ENCODE data around the gene CTCFL.

CTCFL gene

DNA sequence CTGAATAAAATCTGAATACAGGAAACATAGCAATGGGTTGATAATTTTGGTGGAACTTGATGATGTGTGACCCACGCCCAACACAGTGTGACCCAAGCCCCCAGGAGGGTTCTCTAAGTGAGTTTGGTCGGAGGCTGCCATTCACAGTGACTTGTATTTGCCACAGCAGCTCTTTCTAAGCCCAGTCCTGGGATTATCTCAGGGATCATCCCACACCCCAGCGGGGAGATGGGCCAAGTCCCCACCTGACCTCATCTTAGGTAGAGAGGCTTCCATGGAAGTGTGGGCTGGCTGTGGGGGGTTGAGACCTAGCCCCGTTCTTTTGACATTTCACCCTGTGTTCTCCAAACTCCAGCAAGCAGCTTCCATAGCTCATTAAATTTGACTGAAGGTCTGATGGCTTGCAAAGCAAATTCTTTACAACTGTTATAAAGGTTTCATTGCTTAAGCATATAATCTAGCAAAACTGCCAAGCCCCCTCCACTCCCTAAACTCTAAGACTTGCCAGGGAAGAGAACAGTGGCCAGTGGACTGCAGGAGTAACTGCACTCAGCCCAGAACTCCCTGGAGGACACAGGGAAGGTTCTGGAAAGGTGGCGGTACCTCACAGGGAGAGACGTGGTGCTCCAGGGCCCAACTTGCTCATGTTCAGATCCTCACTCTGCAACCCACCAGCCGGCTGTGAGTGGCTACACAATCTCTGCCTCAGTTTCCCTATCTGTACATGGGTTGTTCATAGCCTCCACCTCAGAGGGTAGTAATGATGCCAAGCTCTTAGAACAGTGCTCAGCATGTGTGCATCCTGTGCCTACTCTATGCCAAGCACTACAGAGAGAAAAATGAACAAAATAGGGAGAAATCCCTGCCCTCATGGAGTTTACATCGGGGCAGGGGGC lies 35.0 kb upstream of the CTCFL start:
- peaks cover 8 to 65% (median 58%) of the 10 kb centered on the region in 5 donors for H3K4me1 ChIP-seq (ENCODE audit: control insufficient read depth in 5 of 5, insufficient read depth in 5 of 5, low read length in 5 of 5)

DNA sequence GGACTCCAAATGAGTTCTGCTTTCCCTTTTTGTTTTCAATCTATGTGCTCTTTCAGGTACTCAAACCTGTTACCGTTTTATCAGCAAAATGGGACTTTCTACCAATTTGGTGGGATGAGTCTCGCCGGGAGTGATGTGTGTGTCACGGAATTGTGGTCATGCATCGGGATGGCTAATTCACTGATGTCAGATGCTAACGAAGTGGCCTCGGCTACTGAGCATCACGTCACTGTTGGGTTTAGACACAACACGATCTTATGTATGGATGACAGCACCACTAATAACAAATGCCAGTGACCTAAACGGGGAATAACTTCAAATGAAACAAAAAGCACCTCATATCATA lies 34.3 kb upstream of the CTCFL start:
- peaks cover 0 to 3% (median 0%) of the 10 kb centered on the region in 5 donors for H3K27me3 ChIP-seq (ENCODE audit: control insufficient read depth in 5 of 5, insufficient read depth in 4 of 5, low read length in 5 of 5)
- peaks cover 0 to 15% (median 10%) of the 10 kb centered on the region in 5 donors for H3K36me3 ChIP-seq (ENCODE audit: control insufficient read depth in 5 of 5, insufficient read depth in 5 of 5, low read length in 5 of 5)
- H3K9ac ChIP-seq (ENCODE audit: low read length in 5 of 5) = no peak overlapping the region
- H3K4me3 ChIP-seq (ENCODE audit: low read depth in 1 of 5, low read length in 5 of 5) = no peak overlapping the region
- peak overlapping the region; percentile 79 for H3K27ac ChIP-seq (ENCODE audit: low read depth, low read length)
- no peaks in the 10 kb centered on the region for H3K9me3 ChIP-seq (ENCODE audit: control insufficient read depth in 5 of 5, low read length in 5 of 5)
- H3K4me1 ChIP-seq (ENCODE audit: control insufficient read depth in 5 of 5, insufficient read depth in 5 of 5, low read length in 5 of 5) = peaks cover 8 to 60% (median 52%) of the 10 kb centered on the region in 5 donors

More for the DNA sequence above, 35.0 kb upstream of the CTCFL start:
- no peak overlapping the region for H3K9ac ChIP-seq (ENCODE audit: low read length in 5 of 5)
- peaks cover 0 to 22% (median 17%) of the 10 kb centered on the region in 5 donors for H3K36me3 ChIP-seq (ENCODE audit: control insufficient read depth in 5 of 5, insufficient read depth in 5 of 5, low read length in 5 of 5)
- H3K9me3 ChIP-seq (ENCODE audit: control insufficient read depth in 5 of 5, low read length in 5 of 5) = no peaks in the 10 kb centered on the region
- H3K4me3 ChIP-seq (ENCODE audit: low read depth in 1 of 5, low read length in 5 of 5) = peak overlapping the region in 1 of 5 donors; percentile 31
- H3K27me3 ChIP-seq (ENCODE audit: control insufficient read depth in 5 of 5, insufficient read depth in 4 of 5, low read length in 5 of 5) = peaks cover 0 to 3% (median 0%) of the 10 kb centered on the region in 5 donors
- H3K27ac ChIP-seq (ENCODE audit: low read depth, low read length) = peak overlapping the region; percentile 79

DNA sequence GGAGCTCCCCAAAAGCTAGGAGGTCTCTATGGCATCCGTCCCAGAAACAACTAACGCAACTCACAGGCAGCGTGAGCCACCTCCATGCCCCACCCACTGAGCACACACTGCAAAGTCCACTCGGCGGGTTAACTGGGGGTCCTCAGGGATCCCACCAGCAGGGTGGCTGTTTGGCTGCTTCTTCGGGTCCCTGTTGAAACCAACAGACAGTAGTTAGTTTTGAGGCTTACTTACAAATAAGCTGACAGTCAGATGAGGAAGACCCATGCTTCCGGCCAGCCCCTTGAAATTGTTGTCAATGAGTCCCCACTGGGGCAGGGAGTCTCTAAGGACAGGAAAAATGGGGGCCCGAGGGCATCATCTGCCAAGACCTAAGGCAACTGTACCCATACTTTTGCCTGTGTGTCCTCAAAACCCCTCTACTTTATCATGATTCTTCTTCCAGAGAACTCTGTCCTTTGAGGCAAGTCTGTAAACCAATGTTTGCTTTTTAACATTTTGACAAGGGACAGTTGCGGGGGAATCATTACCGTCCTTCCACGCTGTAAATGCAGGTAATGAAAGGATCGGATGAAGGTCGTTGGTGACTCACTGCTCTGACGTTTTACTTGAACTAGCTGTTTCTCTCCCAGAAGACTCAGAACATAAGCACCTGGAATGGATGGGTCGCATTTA lies 33.8 kb upstream of the CTCFL start:
- Histone ChIP-seq H3K9ac (ENCODE audit: low read length in 5 of 5) (no peak overlapping the region), H3K27ac (ENCODE audit: low read depth, low read length) (no peak overlapping the region), H3K9me3 (ENCODE audit: control insufficient read depth in 5 of 5, low read length in 5 of 5) (no peaks in the 10 kb centered on the region), H3K4me3 (ENCODE audit: low read depth in 1 of 5, low read length in 5 of 5) (no peak overlapping the region), H3K36me3 (ENCODE audit: control insufficient read depth in 5 of 5, insufficient read depth in 5 of 5, low read length in 5 of 5) (peaks cover 0 to 14% (median 6%) of the 10 kb centered on the region in 5 donors), H3K4me1 (ENCODE audit: control insufficient read depth in 5 of 5, insufficient read depth in 5 of 5, low read length in 5 of 5) (peaks cover 8 to 60% (median 48%) of the 10 kb centered on the region in 5 donors), H3K27me3 (ENCODE audit: control insufficient read depth in 5 of 5, insufficient read depth in 4 of 5, low read length in 5 of 5) (peaks cover 0 to 3% (median 0%) of the 10 kb centered on the region in 5 donors)

DNA sequence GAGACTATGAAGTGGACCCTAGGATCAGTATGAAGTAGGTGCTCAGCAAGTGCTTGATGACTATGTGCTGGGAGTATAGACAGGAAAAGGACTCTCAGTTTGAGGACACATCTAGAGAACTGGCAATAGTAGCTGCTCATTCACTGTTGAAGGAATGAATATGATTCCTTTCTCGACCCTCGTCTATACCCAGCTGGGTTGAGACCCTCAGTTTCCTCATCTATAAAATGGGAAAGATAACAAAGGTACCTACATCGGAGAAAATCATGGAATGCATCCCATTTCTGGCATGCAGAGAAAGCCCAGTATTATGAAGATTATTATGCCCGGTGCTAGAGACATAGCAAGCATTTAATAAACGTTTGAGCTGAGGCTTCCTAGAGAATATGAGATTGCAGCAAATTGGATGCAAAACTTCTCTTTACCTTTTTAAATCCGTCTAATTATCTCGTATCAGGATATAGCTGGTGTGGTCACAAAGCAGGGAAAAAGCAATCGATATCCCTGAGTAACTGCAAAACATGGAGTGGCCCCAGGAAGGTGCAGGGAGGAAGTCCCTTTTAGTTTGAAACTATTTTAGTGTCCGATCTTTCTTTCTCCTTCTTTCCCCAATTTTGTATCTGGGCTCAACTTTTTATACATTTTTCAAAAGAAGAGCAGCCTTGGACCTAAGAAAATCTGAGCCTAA lies 33.1 kb upstream of the CTCFL start:
- H3K27me3 ChIP-seq (ENCODE audit: control insufficient read depth in 5 of 5, insufficient read depth in 4 of 5, low read length in 5 of 5) = peaks cover 0 to 3% (median 0%) of the 10 kb centered on the region in 5 donors
- no peaks in the 10 kb centered on the region for H3K9me3 ChIP-seq (ENCODE audit: control insufficient read depth in 5 of 5, low read length in 5 of 5)
- no peak overlapping the region for H3K4me3 ChIP-seq (ENCODE audit: low read depth in 1 of 5, low read length in 5 of 5)
- no peak overlapping the region for H3K27ac ChIP-seq (ENCODE audit: low read depth, low read length)
- H3K36me3 ChIP-seq (ENCODE audit: control insufficient read depth in 5 of 5, insufficient read depth in 5 of 5, low read length in 5 of 5) = peaks cover 0 to 8% (median 6%) of the 10 kb centered on the region in 5 donors
- H3K9ac ChIP-seq (ENCODE audit: low read length in 5 of 5) = no peak overlapping the region
- peaks cover 7 to 60% (median 48%) of the 10 kb centered on the region in 5 donors for H3K4me1 ChIP-seq (ENCODE audit: control insufficient read depth in 5 of 5, insufficient read depth in 5 of 5, low read length in 5 of 5)

DNA sequence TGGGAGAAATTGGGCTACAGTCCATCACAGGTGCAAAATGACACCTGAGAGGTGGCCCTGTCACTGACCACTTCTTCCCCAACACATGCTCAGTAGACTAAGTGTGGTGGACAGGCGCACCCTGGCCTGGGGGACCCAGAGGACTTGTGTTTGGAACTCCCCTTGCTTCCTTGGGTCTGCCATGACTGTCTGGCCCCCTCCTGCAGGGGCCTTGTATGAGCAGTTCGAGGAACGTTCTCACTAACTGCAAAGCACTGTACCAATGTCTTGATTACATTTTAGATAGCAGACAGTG lies 32.0 kb upstream of the CTCFL start:
- Histone ChIP-seq H3K27ac (ENCODE audit: low read depth, low read length) (no peak overlapping the region), H3K36me3 (ENCODE audit: control insufficient read depth in 5 of 5, insufficient read depth in 5 of 5, low read length in 5 of 5) (no peaks in the 10 kb centered on the region), H3K27me3 (ENCODE audit: control insufficient read depth in 5 of 5, insufficient read depth in 4 of 5, low read length in 5 of 5) (peaks cover 0 to 3% (median 0%) of the 10 kb centered on the region in 5 donors), H3K4me3 (ENCODE audit: low read depth in 1 of 5, low read length in 5 of 5) (no peak overlapping the region), H3K4me1 (ENCODE audit: control insufficient read depth in 5 of 5, insufficient read depth in 5 of 5, low read length in 5 of 5) (peaks cover 8 to 58% (median 48%) of the 10 kb centered on the region in 5 donors), H3K9ac (ENCODE audit: low read length in 5 of 5) (no peak overlapping the region), H3K9me3 (ENCODE audit: control insufficient read depth in 5 of 5, low read length in 5 of 5) (no peaks in the 10 kb centered on the region)

DNA sequence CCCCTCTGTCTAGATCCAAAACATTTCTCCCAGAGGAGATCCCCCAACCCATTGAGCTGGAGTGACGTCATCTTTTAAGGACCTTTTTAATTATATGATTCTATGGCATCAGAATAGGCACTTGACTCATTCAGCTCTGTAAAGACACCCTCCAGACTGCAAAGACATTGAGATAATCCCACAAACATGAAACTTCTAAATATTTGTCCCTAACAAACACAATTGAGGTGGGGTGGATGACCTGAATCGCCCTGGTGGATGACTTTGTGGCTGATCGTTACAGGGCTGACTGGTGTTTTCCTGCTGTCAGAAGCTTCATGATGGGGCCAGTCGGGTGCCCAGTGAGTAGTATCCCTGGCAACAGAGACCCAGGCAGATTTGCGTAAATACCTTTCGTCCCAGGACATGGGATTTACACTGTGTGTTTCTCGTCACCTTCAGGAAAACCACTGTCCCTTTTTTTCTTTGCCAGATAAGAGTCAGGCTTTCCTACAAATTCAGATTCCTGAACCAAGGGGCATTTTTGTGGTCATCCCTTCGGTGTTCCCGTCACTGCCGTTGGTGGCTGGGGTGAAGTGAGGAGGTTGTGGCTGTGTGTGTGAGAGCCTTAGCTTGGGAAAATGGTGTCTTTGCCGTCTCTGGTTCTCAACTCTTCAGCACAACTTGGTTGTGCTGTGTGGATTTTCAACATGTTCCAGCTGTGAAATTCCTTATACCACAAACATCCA lies 30.7 kb upstream of the CTCFL start:
- H3K27me3 ChIP-seq (ENCODE audit: control insufficient read depth in 5 of 5, insufficient read depth in 4 of 5, low read length in 5 of 5) = peaks cover 0 to 3% (median 0%) of the 10 kb centered on the region in 5 donors
- no peaks in the 10 kb centered on the region for H3K9me3 ChIP-seq (ENCODE audit: control insufficient read depth in 5 of 5, low read length in 5 of 5)
- peaks cover 5 to 46% (median 39%) of the 10 kb centered on the region in 5 donors for H3K4me1 ChIP-seq (ENCODE audit: control insufficient read depth in 5 of 5, insufficient read depth in 5 of 5, low read length in 5 of 5)
- no peak overlapping the region for H3K4me3 ChIP-seq (ENCODE audit: low read depth in 1 of 5, low read length in 5 of 5)
- no peak overlapping the region for H3K27ac ChIP-seq (ENCODE audit: low read depth, low read length)
- no peak overlapping the region for H3K9ac ChIP-seq (ENCODE audit: low read length in 5 of 5)
- H3K36me3 ChIP-seq (ENCODE audit: control insufficient read depth in 5 of 5, insufficient read depth in 5 of 5, low read length in 5 of 5) = no peaks in the 10 kb centered on the region

DNA sequence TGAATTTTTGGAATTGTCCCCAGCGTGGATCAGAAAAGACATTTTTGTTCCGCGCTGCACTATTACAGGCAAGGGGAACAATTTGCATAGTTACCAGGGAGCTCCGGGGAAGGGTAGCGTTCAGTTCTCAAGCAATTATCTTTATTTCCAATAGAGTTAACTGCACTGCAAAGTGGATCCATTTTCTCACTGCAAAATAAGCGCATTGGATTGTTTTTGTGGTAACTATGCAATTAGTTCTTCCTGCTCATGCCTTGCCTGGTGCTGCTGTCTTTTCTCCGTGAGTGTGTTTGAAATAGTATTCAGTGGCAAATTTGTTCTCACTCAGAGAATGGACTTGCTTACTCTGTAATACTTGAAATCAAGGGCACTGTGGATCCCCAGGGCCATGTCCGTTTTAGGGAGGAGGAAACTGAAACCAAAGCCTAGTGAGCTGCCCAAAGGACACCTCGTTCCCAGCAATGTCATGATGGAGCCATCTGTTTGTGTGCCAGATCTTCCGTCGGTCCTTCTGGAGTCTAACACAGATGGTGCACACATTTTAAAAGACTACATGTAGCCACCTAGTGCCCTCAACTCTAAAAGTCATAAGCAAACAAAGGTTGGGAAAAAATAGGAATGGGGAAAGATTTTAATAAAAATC lies 28.6 kb upstream of the CTCFL start:
- H3K9me3 ChIP-seq (ENCODE audit: control insufficient read depth in 5 of 5, low read length in 5 of 5) = no peaks in the 10 kb centered on the region

DNA sequence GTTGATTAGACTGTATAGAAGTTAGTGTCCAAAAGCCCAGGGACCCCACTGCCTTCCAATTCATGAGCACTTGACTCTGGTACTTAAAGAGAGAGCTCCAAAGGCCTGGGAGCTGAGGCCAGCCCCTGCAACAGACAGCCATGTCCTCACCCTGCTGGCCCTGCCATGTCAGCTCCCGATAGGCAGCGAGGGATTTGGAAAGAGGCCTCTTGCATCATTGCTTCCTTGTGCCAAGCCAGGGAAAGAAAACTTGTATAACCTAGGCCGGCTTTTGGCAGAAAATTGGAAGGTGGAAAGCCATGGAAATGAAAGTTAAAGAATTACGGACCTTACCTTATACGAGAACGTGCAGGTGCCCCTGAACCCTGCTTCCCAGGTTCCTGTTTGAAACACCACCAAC lies 27.5 kb upstream of the CTCFL start:
- no peak overlapping the region for H3K4me3 ChIP-seq (ENCODE audit: low read depth in 1 of 5, low read length in 5 of 5)
- no peaks in the 10 kb centered on the region for H3K36me3 ChIP-seq (ENCODE audit: control insufficient read depth in 5 of 5, insufficient read depth in 5 of 5, low read length in 5 of 5)
- peaks cover 3 to 31% (median 29%) of the 10 kb centered on the region in 5 donors for H3K4me1 ChIP-seq (ENCODE audit: control insufficient read depth in 5 of 5, insufficient read depth in 5 of 5, low read length in 5 of 5)
- no peak overlapping the region for H3K9ac ChIP-seq (ENCODE audit: low read length in 5 of 5)
- peak overlapping the region; percentile 64 for H3K27ac ChIP-seq (ENCODE audit: low read depth, low read length)
- peaks cover 0 to 3% (median 0%) of the 10 kb centered on the region in 5 donors for H3K27me3 ChIP-seq (ENCODE audit: control insufficient read depth in 5 of 5, insufficient read depth in 4 of 5, low read length in 5 of 5)
- H3K9me3 ChIP-seq (ENCODE audit: control insufficient read depth in 5 of 5, low read length in 5 of 5) = no peaks in the 10 kb centered on the region

More for the DNA sequence above, 28.6 kb upstream of the CTCFL start:
- peaks cover 2 to 29% (median 24%) of the 10 kb centered on the region in 5 donors for H3K4me1 ChIP-seq (ENCODE audit: control insufficient read depth in 5 of 5, insufficient read depth in 5 of 5, low read length in 5 of 5)
- no peak overlapping the region for H3K9ac ChIP-seq (ENCODE audit: low read length in 5 of 5)
- no peak overlapping the region for H3K4me3 ChIP-seq (ENCODE audit: low read depth in 1 of 5, low read length in 5 of 5)
- peak overlapping the region; percentile 64 for H3K27ac ChIP-seq (ENCODE audit: low read depth, low read length)
- no peaks in the 10 kb centered on the region for H3K36me3 ChIP-seq (ENCODE audit: control insufficient read depth in 5 of 5, insufficient read depth in 5 of 5, low read length in 5 of 5)
- peaks cover 0 to 3% (median 0%) of the 10 kb centered on the region in 5 donors for H3K27me3 ChIP-seq (ENCODE audit: control insufficient read depth in 5 of 5, insufficient read depth in 4 of 5, low read length in 5 of 5)
